HG03196 (cell line): ENCODE data around the gene IGSF21.

Source experiments
- ATAC-seq: cut with Tn5 transposase; IDR thresholded peaks from one replicate; pipeline ENCODE4 v1.9.1; 2021; ENCODE audit not compliant: unreplicated experiment

The IGSF21 gene

DNA sequence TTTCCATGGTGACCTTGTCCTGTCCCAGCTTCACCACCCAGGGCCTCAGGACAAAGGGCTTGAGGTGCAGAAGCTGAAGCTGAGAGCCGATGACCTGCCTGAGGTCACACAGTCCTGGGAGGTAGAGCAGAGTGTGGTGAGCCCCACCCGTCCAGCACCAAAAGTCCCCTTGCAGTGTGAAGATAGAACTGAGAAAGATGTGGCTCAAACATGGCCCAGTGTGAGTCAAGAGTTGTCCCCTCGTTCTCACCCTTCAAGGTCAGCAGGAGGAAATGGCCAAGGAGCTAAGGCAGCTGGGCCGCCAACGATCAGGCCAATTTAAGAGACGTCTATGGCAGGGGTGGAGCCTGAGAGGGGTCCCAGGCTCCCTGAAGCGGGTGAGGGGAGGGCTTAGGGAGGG, 215.7 kb downstream of the IGSF21 start:
- ATAC-seq: no peak

DNA sequence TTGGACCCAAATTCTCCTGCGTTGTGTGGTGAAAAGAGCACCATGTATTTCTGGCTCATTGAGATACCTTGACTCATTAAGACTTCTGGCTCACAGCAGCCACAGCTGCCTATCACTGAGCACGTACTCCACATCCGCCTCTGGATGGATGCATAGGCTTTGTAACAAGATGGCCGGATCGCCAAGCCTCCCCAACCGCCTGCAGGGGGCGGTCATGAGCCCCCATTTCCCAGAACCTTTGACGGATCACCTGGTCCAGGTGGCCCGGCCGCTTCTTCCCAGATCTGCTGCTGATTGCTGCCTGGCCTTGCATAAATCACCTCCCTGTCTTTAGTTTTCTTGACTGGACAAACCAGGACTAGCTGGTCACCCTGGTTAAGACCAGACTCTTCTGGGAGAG, 216.6 kb downstream of the IGSF21 start:
- no peak for ATAC-seq

DNA sequence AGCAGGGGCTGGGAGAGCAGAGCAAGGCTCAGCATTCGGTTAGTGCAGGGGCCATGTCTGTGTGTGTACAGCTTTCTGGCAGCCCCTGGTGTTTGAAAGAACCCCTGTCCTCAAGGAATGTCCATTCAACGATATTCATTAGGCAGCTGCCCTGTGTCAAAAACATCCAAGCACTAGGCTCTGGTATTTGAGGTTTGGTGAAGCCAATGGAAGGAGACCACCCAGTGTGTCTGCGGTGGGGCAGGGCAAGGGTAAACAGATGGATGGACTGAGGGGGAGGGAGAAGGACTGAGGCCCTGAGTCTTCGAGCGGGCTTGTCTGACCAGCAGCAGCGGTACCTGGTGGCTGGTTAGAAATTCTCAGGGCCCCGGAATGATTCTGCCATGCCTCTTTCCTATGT, 217.5 kb downstream of the IGSF21 start:
- no peak for ATAC-seq

DNA sequence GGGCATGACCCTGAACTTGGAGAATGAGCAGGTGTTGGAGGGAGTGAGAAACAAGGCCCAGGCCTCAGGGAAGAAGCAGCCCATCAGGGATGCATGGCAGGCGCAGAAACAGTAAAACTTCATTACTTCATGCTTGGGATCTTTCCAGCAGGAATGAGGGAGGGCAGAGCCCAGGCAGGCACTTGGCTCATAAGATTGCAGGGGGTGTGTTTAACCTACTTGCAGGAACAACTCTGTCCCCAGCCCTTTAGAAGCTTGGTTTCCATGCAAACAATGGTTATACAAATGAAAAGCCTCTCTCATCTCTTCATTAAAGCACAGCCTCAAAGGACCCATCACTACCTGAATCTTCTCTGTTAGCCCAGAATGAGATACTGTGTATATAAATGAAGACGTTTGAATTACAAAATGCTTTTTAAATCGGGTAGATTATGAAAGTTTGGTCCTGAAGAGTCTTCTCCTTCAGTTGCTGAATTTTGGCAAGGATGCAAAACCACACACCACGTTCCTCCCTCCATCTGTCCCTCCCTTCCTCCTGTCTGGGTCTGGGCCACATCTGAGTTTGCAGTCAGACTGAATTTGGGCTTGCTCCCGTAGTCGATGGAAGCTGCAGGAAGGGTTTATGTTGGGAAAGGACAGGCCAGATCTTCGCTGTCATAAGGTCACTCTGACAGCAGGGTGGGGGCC, 218.8 kb downstream of the IGSF21 start:
- no peak for ATAC-seq

DNA sequence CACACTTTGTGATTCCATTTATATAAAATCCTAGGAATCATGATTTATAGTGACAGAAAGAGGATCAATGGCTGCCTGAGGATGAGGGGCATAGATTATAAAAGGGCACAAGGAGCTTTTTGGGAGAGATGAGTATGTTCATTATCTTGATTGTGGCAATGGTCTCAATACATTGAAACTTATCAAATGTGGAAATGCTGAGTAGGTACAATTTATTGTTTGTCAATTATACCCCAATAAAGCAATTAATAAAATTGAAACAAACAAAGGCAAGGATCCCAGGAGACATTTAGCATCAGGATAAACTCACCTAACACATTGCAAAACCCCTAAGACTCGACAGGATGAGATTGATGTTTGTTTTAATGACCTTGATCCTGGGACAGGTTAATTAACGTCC, 220.1 kb downstream of the IGSF21 start:
- ATAC-seq: no peak

DNA sequence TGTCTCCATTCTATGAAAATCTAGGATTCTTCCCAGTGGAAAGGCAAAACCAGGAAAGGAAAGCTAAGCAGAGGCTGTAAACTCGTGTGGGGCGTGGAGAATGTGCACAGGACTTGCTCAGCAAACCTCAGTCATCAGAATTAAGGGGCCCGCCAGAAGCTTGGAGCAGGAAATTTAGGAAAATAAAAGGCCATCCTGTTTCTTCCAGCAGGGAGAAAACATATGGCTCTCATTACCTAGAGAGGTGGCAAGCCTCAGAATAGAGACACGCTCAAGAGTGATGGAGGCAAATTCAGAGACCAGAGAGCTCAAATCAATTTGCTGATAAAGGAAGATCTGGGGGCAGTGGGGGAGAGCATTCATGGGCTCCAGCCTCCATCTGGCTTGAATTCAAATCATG, 221.2 kb downstream of the IGSF21 start:
- no peak for ATAC-seq

DNA sequence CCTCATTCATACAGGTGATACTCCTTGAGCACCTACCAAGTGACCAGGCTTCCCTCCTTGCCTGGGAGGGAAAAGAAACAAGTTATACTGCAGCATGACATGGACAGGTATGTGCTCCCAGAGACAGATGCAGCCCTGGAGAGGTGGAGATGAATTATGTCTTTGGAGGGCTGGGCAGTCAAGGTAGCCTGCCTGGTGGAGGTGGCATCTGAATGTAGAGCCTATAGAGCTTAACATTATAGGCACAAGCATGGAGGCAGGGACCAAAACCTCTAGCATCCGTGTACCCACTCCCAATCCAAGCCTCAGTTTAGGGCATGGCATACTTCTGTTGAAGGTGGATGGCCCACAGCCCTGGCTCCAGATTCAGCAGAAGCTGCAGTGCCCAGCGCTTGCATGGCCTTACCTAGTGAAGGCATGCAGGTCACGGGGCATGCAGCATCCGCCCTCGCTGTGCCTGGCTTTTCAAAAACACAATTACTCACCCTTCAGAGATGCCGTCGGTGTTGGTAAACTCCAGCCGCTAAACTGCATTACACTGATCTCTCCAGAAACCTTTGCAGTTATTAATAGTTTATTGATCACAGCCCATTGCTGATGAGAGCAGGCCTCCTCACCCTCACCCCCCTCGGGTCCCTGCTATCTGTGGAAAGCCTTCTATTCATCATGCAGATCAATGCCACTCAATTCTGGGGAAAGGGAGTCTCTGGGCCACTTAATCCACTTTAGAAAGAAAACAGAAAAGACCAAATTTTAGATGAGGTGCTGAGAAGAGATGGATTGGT, 222.1 kb downstream of the IGSF21 start:
- no peak for ATAC-seq

DNA sequence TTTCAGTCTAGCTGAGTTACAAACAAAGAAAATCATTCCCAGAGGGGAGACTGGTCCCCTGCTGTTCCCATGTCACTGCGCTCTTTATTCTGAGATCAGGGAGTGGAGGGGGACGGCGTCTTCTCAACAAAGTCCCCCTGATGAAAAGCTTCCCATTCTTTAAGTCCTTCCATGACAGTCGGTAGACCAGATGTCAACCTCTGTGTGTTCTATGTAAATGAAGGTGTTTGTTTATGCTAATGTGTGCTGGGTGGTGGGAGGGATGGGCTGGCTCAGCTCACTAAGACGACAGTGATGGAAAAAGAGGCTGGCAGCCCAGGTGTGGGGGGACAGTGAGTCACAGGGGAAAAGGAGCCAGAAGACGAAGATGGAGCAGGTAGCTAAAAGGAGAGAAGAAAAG, 225.0 kb downstream of the IGSF21 start:
- ATAC-seq: no peak

DNA sequence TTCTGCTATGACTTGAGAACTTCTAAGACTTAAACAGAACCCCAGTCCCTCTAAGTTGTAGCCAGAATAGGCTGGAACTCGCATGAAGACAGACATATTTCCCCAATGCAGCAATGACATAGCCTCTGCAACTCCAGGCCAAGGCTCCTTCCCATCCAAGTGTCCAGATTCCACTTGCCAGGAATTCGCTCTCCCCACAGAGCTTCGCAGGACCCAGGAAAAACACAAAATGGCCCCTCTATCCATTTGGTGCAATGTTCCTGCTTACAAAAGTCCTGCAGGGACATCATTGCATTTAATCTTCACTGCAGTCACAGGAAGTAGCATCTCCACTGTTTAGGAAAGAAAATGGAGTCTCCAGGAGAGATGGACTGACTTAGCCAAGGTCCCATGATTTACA, 225.6 kb downstream of the IGSF21 start:
- ATAC-seq: no peak

DNA sequence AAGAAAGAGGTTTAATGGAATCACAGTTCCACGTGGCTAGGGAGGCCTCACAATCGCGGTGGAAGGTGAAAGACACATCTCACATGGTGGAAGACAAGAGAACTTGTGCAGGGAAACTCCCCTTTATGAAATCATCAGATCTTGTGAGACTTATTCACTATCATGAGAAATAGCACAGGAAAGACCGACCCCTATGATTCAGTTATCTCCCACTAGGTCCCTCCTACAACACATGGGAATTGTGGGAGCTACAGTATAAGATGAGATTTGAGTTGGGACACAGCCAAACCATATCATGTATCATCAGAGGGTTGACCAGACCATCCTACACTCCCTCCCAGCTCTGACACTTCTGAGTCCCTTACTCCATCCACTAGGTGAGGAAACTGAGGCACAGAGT, 229.2 kb downstream of the IGSF21 start:
- ATAC-seq: no peak

DNA sequence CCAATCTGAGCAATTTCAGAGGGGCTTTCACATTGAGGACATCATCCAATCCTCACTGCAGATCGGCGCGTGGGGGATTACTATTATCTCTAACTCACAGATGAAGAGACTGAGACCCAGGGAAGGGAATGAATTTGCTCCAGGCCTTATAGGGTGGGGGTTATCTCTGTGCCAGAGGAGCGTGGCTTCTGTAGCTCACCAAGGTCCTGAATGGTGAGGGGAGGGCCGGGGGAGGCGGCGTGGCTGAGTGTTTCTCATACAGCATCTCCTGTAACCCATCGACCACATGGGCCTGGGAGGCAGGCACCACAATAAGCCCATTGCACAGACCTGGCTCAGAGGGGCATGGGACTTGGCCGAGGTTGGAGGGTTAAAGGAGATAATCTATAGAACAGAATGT, 230.2 kb downstream of the IGSF21 start:
- ATAC-seq: no peak

DNA sequence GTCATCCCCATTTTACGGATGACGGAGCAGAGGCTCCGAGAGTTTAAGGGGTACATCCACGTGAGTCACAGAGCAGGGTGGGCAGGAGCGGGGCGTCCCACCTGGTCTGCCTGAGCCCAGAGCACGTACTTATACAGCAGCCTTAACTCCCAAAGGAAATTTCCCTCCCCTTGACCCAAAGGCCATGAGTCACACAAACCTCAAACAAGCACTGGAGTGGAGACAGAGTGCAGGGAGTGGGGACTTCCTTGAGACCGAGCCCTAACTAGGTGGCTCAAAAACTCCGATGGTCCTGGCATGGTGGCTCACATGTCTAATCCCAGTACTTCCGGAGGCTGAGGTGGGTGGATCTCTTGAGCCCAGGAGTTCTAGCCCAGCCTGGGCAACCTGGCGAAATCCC, 231.6 kb downstream of the IGSF21 start:
- no peak for ATAC-seq

DNA sequence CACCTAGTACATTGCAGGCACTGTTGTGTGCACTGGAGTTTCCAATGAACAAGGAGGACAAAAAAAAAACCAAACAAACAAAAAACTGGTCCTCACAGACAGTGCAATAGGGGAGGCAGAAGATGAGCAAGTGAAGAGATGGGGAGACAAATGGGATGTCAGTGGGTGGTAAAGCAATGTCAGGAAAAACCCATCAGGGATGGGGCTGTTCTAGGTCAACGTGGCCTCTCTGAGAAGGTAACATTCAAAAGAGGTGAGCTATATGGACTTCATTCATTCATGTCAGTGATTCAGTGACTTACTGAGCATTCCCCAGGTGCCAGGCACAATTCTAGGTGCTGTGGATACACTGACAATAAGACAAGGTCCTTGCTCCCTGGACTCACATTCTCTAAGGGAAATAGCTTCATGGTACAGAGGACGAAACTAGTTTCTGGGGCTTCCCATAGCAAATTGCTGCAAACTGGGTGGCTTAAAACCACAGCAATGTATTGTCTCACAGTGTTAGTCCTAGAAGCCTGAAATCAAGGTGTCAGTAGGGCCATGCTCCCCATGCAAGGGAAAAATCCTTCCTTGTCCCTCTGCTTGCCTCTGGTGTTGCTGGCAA, 232.7 kb downstream of the IGSF21 start:
- ATAC-seq: no peak

DNA sequence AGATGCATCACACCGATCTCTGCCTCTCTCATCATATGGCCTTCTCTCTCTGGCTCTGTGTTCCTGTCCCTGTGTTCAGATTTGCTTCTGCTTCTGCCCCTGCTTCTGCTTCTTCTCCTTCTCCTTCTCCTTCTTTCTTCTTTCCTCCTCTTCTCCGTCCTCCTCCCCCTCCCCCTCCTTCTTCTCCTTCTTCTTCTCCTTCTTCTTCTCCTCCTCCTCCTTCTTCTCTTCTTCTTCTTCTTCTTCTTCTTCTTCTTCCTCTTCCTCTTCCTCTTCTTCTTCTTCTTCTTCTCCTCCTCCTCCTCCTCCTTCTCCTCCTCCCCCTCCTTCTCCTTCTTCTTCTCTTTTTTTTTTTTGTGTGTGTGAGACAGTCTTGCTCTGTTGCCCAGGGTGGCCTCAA, 233.2 kb downstream of the IGSF21 start:
- ATAC-seq: no peak

DNA sequence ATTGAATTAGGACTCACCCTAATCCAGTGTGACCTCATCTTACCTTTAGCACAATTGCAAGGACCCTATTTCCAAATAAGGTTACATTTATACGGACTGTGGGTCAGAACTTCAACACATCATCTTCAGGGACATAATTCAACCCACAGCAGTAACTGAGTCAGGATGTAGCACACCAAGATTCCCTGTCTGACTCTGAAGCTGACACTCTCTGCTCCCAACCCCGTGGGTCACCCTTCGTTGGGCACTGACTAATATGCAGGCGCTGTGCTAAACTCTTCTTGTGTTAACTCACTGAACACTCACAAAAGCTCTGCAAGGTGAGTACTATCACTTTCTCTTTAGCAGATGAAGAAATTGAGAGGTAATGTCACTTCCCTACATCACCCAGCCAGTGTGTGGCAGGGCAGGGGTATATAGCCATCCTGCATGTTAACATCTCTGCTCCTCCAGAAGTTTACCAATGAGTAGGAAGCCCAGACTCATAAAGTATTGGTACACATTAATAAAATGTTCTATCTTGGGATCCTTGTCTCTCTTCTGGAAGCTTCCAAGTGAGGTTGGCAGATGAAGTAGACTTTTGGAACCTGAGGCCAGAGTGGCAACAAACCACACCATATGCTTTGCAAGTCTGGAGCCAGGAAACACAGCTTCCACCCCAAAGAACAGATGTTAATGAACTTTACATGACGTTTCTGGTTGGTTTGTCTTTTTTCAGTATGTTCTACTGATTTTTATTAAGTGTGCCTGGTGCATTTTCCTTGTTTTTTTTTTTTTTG, 233.9 kb downstream of the IGSF21 start:
- no peak for ATAC-seq

DNA sequence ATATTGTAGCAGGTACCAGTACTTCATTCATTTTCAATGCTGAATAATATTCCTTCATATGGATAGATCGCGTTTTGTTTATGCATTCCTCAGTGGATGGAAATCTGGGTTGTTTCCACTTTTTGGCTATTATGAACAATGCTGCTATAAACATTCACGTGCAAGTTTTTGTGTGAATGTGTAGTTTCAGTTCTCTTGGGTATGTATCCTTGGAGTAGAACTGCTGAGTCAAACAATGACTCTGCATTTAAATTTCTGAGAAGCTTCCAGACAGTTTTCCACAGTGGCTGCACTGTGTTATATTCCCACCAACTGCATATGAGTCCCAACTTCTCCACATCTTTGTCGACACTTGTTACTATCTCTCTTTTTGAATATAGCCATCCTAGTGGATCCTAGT, 235.1 kb downstream of the IGSF21 start:
- ATAC-seq: no peak

DNA sequence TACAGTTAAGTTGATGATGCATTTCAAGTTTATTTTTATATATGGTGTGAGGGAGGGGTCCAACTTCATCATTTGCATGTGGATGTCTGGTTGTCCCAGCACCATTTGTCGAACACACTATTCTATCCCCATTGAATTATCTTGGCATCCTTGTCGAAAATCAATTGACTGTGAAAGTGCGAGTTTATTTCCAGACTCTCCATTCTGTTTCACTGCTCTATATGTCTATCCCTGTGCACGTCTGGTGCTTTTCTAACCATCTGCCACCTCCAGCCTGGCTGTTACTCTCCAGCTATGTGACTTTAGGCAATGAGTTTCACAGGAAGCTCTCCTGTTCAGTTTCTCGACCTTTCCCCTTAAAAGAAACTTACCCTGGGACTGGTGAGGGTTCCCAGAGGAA, 236.0 kb downstream of the IGSF21 start:
- no peak for ATAC-seq

DNA sequence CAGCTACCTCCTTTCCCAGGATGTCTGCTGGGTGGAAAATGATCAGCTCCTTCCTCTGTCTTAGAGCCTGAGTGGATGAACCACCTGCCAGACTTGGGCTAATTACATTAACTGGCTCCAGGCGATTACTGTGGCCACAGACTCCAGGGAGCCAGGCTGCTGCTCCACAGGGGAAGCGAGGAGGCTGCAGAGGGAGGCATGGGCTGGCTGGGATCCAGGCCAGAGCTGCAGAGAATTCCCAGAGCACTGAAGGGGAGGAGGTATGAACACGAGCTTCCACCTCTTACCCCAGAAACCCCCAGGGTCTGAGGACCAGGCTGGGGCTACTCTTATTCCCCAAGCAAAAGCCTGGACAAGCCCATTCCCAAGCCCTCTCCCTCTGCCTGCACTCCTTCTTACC, 237.2 kb downstream of the IGSF21 start:
- no peak for ATAC-seq

DNA sequence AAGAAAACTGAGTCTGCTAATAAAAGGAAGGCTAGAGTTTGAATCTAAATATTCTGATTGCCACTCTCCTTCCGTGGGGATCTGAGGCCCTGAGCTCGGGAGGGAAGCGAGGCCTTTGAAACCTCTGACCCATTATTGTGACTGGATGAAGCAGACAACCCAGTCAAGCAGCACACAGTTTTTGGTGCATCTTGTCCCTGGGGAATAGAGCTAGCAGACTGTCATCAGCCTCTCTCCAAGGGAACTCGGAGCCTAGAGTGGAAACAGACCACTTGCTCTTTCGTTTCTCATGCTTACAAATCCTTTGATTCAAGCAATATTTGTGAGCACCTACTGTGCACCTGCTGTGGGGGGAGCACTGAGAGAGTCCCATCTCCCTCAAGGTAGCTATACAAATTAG, 240.0 kb downstream of the IGSF21 start:
- no peak for ATAC-seq

DNA sequence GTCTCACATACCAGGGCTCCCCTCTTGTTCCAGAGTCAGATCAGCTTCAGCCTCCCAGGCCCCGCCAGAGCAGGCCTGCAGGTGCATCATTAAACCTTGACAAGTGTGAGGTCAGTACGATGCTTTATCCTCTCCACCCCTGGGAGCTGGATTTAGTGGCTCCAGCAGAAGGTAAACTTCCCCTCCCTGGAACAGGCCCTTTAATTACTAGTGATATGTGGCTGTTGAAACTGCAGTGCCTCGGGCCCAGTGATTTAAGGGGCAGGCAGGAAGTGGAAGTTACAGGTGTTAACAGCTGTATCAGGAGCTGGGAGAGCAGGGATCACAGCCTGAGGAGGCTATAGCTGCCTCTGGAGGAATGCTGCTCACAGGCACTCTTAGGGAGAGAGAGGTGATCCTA, 240.8 kb downstream of the IGSF21 start:
- ATAC-seq: no peak

DNA sequence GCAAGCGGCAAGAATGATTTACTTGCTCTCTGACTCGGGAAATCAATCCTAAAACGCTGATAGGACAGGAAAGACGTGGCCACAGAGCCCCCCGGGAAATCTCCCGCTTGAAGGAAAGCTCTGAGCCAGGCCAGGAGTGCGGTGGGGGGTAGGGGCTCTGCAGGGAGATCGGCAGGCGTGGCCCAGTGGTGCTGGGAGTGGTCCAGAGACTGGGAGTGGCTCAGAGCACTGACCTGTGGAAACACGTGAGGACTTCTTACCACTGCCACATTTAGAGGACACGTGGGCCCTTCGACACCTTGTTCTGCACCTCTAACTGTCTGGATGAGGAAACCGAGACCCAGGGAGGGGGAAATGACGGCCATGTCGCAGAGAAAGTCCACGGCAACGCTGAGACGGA, 243.1 kb downstream of the IGSF21 start:
- no peak for ATAC-seq

DNA sequence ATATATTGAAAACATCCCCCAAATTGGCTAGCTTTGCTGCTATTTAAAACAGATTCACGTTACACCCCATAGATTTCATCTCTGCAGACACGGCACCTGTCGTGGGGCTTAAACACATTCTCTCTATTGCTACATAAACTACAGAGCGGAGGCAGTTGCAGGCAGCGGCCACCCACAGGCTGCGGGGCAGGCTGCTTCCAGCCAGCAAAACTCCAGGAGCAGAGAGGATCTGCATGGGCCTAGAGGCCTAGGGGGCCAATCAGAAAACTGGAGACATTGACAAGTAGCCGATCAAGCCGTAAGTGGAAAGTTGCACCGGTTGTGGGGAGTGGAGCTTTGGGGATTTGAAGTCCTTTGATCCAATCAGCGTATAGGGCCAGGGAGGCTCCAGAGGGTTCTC, 244.1 kb downstream of the IGSF21 start:
- ATAC-seq: no peak
